HepG2 (cell line): ENCODE measurements around the gene UGT1A3. TPM values are rescaled to one million over a fixed set of nuclear protein-coding genes. Genes with fewer than 3 reads are reported as not detected.

Source experiments
- CHD2 ChIP-seq: IDR thresholded peaks from 2 replicates; pipeline ENCODE4 v1.6.1; 2011; ENCODE audit warnings: low read depth, low read length, improper control_type of control experiment
- FOXA1 ChIP-seq, 2 experiments: fragments of 450-650 bp in 1 of 2; sonication (generic) in 1 of 2; formaldehyde crosslinking in 1 of 2; IDR thresholded peaks; 2 replicates each; pipeline versions ENCODE4 v1.4.0 to v1.6.1; 2016 to 2020; ENCODE audit warnings: missing genetic modification reagents in 1 of 2
- HES4 ChIP-seq: sonication (generic); formaldehyde crosslinking; IDR thresholded peaks from 2 replicates; pipeline ENCODE4 v1.9.0; 2021; ENCODE audit warnings: mild to moderate bottlenecking, missing genetic modification reagents, borderline replicate concordance
- KDM6A ChIP-seq: IDR thresholded peaks from 2 replicates; pipeline ENCODE4 v1.6.1; 2016; ENCODE audit warnings: low read depth
- ZMYM3 ChIP-seq: sonication (generic); formaldehyde crosslinking; IDR thresholded peaks from 2 replicates; pipeline ENCODE4 v1.5.1; 2020; ENCODE audit warnings: mild to moderate bottlenecking, missing genetic modification reagents
- ZNF143 ChIP-seq: sonication (generic); formaldehyde crosslinking; IDR thresholded peaks from 2 replicates; pipeline ENCODE4 v1.4.0; 2020; ENCODE audit warnings: missing genetic modification reagents
- ZNF232 ChIP-seq: sonication (generic); formaldehyde crosslinking; IDR thresholded peaks from 2 replicates; pipeline ENCODE4 v1.4.0; 2020; ENCODE audit warnings: missing genetic modification reagents, borderline replicate concordance
- ZNF329 ChIP-seq: sonication (generic); formaldehyde crosslinking; IDR thresholded peaks from 2 replicates; pipeline ENCODE4 v1.9.0; 2021; ENCODE audit warnings: low read depth, mild to moderate bottlenecking, missing genetic modification reagents
- ZNF781 ChIP-seq: sonication (generic); formaldehyde crosslinking; IDR thresholded peaks from 2 replicates; pipeline ENCODE4 v1.5.1; 2020; ENCODE audit warnings: borderline replicate concordance, mild to moderate bottlenecking, missing genetic modification reagents; ENCODE audit errors: not compliant biosample characterization
- ZNF816 ChIP-seq: sonication (generic); formaldehyde crosslinking; IDR thresholded peaks from 2 replicates; pipeline ENCODE4 v1.8.0; 2022; ENCODE audit warnings: missing genetic modification reagents, mild to moderate bottlenecking, borderline replicate concordance
- ZSCAN5A ChIP-seq: sonication (generic); formaldehyde crosslinking; IDR thresholded peaks from 2 replicates; pipeline ENCODE4 v1.8.0; 2022; ENCODE audit warnings: mild to moderate bottlenecking, missing genetic modification reagents, borderline replicate concordance
- polyA plus RNA-seq, 8 experiments: library from polyadenylated mRNA; depleted of rRNA in 3 of 8; stranded (reverse) in 7 of 8; unstranded in 1 of 8; fragments of >200 nt; fragmentation: Illumina TruSeq in 4 of 8; extraction: Trizol in 4 of 8; gene quantifications; 2 replicates each; pipeline versions ENCODE4 v1.2.1 to v1.2.3, GENCODE V29; 2011 to 2016; ENCODE audit warnings: low read depth in 4 of 8, missing spikeins in 1 of 8, mixed read lengths in 1 of 8; ENCODE audit not compliant: insufficient read depth in 1 of 8
- total RNA-seq, 5 experiments: library from RNA; depleted of rRNA; stranded (reverse); fragments of >200 nt; fragmentation: Illumina TruSeq; extraction: Trizol; gene quantifications; 2 replicates each; pipeline ENCODE4 v1.2.3, GENCODE V29; 2016; ENCODE audit warnings: low read depth in 1 of 5
- TF ChIP-seq, protein P1 (sequence below): sonication (generic); formaldehyde crosslinking; IDR thresholded peaks from 2 replicates; pipeline ENCODE4 v1.5.0; 2020; ENCODE audit warnings: mild to moderate bottlenecking, missing genetic modification reagents, moderate library complexity
- TF ChIP-seq, protein P2 (sequence below): sonication (generic); formaldehyde crosslinking; conservative IDR thresholded peaks from 2 replicates; pipeline ENCODE4 v1.4.0; 2020; ENCODE audit warnings: missing genetic modification reagents
- TF ChIP-seq, protein P3 (sequence below): sonication (generic); formaldehyde crosslinking; IDR thresholded peaks from 2 replicates; pipeline ENCODE4 v1.4.0; 2020; ENCODE audit warnings: missing genetic modification reagents
- TF ChIP-seq, protein P4 (sequence below): sonication (generic); formaldehyde crosslinking; IDR thresholded peaks from 2 replicates; pipeline ENCODE4 v1.4.0; 2020; ENCODE audit warnings: mild to moderate bottlenecking, missing genetic modification reagents

The UGT1A3 gene
- total and polyA plus RNA-seq, 2 of the 13 experiments (the other 11 are each of a cell fraction or from before 2014, with no cell fraction given) = not detected

- TF ChIP-seq, protein P1, sequence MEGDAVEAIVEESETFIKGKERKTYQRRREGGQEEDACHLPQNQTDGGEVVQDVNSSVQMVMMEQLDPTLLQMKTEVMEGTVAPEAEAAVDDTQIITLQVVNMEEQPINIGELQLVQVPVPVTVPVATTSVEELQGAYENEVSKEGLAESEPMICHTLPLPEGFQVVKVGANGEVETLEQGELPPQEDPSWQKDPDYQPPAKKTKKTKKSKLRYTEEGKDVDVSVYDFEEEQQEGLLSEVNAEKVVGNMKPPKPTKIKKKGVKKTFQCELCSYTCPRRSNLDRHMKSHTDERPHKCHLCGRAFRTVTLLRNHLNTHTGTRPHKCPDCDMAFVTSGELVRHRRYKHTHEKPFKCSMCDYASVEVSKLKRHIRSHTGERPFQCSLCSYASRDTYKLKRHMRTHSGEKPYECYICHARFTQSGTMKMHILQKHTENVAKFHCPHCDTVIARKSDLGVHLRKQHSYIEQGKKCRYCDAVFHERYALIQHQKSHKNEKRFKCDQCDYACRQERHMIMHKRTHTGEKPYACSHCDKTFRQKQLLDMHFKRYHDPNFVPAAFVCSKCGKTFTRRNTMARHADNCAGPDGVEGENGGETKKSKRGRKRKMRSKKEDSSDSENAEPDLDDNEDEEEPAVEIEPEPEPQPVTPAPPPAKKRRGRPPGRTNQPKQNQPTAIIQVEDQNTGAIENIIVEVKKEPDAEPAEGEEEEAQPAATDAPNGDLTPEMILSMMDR (CRISPR knock-in tag) = no peak
- TF ChIP-seq ZNF329 (CRISPR knock-in tag) (0 out of 2 replicates have a peak, but pooled peaks have one; percentile 37), ZNF232 (peak; percentile 85; the same call in 1 of the 2 replicates), ZNF143 (no peak), FOXA1 (IDR thresholded peaks at IDR 0.05) (peak; percentile 60), FOXA1 (CRISPR knock-in tag; IDR thresholded peaks at IDR 0.05) (peak; percentile 93), ZNF816 (peak; percentile 88; the same call in 1 of the 2 replicates), HES4 (CRISPR knock-in tag) (no peak), KDM6A (CRISPR knock-in tag) (peak; percentile 93), ZSCAN5A (CRISPR knock-in tag) (peak; percentile 84; the same call in 1 of the 2 replicates), CHD2 (no peak), ZNF781 (CRISPR knock-in tag) (peak; percentile 66), ZMYM3 (peak; percentile 69; the same call in 1 of the 2 replicates)
- TF ChIP-seq, protein P2, sequence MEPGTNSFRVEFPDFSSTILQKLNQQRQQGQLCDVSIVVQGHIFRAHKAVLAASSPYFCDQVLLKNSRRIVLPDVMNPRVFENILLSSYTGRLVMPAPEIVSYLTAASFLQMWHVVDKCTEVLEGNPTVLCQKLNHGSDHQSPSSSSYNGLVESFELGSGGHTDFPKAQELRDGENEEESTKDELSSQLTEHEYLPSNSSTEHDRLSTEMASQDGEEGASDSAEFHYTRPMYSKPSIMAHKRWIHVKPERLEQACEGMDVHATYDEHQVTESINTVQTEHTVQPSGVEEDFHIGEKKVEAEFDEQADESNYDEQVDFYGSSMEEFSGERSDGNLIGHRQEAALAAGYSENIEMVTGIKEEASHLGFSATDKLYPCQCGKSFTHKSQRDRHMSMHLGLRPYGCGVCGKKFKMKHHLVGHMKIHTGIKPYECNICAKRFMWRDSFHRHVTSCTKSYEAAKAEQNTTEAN (CRISPR knock-in tag) = peak; percentile 83
- TF ChIP-seq, protein P3, sequence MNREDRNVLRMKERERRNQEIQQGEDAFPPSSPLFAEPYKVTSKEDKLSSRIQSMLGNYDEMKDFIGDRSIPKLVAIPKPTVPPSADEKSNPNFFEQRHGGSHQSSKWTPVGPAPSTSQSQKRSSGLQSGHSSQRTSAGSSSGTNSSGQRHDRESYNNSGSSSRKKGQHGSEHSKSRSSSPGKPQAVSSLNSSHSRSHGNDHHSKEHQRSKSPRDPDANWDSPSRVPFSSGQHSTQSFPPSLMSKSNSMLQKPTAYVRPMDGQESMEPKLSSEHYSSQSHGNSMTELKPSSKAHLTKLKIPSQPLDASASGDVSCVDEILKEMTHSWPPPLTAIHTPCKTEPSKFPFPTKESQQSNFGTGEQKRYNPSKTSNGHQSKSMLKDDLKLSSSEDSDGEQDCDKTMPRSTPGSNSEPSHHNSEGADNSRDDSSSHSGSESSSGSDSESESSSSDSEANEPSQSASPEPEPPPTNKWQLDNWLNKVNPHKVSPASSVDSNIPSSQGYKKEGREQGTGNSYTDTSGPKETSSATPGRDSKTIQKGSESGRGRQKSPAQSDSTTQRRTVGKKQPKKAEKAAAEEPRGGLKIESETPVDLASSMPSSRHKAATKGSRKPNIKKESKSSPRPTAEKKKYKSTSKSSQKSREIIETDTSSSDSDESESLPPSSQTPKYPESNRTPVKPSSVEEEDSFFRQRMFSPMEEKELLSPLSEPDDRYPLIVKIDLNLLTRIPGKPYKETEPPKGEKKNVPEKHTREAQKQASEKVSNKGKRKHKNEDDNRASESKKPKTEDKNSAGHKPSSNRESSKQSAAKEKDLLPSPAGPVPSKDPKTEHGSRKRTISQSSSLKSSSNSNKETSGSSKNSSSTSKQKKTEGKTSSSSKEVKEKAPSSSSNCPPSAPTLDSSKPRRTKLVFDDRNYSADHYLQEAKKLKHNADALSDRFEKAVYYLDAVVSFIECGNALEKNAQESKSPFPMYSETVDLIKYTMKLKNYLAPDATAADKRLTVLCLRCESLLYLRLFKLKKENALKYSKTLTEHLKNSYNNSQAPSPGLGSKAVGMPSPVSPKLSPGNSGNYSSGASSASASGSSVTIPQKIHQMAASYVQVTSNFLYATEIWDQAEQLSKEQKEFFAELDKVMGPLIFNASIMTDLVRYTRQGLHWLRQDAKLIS (CRISPR knock-in tag) = no peak
- TF ChIP-seq, protein P4, sequence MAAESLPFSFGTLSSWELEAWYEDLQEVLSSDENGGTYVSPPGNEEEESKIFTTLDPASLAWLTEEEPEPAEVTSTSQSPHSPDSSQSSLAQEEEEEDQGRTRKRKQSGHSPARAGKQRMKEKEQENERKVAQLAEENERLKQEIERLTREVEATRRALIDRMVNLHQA (CRISPR knock-in tag) = no peak
Observed at GRCh38 chr2:233745073-233745755, 16.4 kb downstream of the UGT1A3 start (continued).
